PFSK-1 (cell line): Measurements from ENCODE around the gene SLC6A13. TPM values are rescaled to one million over a fixed set of nuclear protein-coding genes. Genes with fewer than 3 reads are reported as not detected.

Source experiments
- FOXP2 ChIP-seq: optimal IDR thresholded peaks from 2 replicates; pipeline ENCODE3; 2011; ENCODE audit warnings: borderline replicate concordance, control low read depth, inconsistent platforms; ENCODE audit not compliant: insufficient read depth; ENCODE audit errors: extremely low read length, extremely low read depth
- POLR2AphosphoS5 ChIP-seq: IDR thresholded peaks from 2 replicates; pipeline ENCODE4 v1.6.1; 2012; ENCODE audit warnings: low read depth, mild to moderate bottlenecking, control low read depth, low read length, moderate library complexity
- SIN3A ChIP-seq: IDR thresholded peaks from 2 replicates; pipeline ENCODE4 v1.6.1; 2012; ENCODE audit warnings: mild to moderate bottlenecking, low read length, moderate library complexity, borderline replicate concordance; ENCODE audit not compliant: insufficient read depth
- TAF1 ChIP-seq: IDR thresholded peaks from 2 replicates; pipeline ENCODE4 v1.6.1; 2012; ENCODE audit warnings: low read length, control low read depth, borderline replicate concordance; ENCODE audit not compliant: insufficient read depth
- polyA plus RNA-seq: library from polyadenylated mRNA; unstranded; fragments of >200 nt; gene quantifications from one replicate; pipeline ENCODE4 v1.2.1, GENCODE V29; 2012; ENCODE audit warnings: low read depth, missing spikeins; ENCODE audit not compliant: insufficient read length
- TF ChIP-seq, protein P1 (sequence below), 2 experiments: IDR thresholded peaks; 2 replicates each; pipeline versions ENCODE4 v1.6.1 to v1.8.0; 2011 to 2012; ENCODE audit warnings: low read depth in 2 of 2, low read length in 2 of 2, control low read depth in 1 of 2, inconsistent platforms in 1 of 2, mild to moderate bottlenecking in 1 of 2, moderate library complexity in 1 of 2; ENCODE audit not compliant: insufficient read depth in 1 of 2

Gene SLC6A13
- polyA plus RNA-seq, result not detected

DNA sequence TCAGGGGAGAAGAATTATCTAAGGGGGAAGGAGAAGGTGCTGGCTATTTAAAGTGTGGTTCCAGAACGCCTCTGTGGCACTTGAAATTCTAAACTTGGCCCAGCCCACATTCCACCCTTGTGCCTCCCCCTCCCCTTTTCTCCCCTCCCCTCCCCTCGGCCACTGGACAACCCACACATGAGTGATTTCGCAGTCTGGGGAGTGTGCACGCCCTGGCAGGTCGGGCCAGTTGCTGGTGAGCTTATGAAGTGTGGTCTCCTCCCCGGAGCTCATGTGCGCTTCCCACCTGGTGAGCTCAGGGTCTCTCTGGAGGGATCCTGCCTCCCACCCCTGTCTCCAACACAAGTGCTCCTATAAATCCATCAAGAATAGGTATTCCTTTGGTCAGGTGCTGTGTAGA, at the start of gene SLC6A13:
Gene SLC6A13, minus strand, starts transcription at position 20 of the 400 bp plus-strand sequence. CDS start 2,784 bp downstream, outside the sequence.
- TF ChIP-seq FOXP2, result no peak
- no peak for TF ChIP-seq SIN3A
- TF ChIP-seq POLR2AphosphoS5, result no peak
- no peak for TF ChIP-seq TAF1
- TF ChIP-seq, protein P1, sequence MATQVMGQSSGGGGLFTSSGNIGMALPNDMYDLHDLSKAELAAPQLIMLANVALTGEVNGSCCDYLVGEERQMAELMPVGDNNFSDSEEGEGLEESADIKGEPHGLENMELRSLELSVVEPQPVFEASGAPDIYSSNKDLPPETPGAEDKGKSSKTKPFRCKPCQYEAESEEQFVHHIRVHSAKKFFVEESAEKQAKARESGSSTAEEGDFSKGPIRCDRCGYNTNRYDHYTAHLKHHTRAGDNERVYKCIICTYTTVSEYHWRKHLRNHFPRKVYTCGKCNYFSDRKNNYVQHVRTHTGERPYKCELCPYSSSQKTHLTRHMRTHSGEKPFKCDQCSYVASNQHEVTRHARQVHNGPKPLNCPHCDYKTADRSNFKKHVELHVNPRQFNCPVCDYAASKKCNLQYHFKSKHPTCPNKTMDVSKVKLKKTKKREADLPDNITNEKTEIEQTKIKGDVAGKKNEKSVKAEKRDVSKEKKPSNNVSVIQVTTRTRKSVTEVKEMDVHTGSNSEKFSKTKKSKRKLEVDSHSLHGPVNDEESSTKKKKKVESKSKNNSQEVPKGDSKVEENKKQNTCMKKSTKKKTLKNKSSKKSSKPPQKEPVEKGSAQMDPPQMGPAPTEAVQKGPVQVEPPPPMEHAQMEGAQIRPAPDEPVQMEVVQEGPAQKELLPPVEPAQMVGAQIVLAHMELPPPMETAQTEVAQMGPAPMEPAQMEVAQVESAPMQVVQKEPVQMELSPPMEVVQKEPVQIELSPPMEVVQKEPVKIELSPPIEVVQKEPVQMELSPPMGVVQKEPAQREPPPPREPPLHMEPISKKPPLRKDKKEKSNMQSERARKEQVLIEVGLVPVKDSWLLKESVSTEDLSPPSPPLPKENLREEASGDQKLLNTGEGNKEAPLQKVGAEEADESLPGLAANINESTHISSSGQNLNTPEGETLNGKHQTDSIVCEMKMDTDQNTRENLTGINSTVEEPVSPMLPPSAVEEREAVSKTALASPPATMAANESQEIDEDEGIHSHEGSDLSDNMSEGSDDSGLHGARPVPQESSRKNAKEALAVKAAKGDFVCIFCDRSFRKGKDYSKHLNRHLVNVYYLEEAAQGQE (IDR thresholded peaks at IDR 0.05; ENCODE audit: insufficient read depth in 1 of 2, low read depth in 2 of 2, low read length in 2 of 2), result no peak

DNA sequence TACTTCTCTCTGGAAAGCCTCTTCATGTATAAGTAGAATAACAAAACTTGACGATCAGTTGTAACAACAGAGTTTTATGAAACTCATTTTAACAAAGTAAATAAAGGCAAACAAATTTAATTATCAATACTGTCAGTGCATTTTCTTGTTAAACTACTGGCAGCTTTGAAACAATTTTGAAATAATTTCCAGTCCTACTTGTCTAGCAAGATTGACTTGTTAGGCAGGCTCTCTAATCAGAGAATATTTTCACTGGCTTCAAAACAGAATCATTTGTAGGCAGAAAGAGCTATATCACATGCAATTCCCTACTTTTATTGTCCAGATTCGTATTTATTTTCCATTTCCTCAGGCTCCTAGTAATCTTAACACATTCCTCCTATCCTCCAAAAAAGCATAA, 45.9 kb upstream of the SLC6A13 start:
- TF ChIP-seq FOXP2, result no peak
- no peak for TF ChIP-seq SIN3A
- no peak for TF ChIP-seq POLR2AphosphoS5
- no peak for TF ChIP-seq TAF1
- TF ChIP-seq, protein P1 (IDR thresholded peaks at IDR 0.05; ENCODE audit: insufficient read depth in 1 of 2, low read depth in 2 of 2, low read length in 2 of 2), result no peak

DNA sequence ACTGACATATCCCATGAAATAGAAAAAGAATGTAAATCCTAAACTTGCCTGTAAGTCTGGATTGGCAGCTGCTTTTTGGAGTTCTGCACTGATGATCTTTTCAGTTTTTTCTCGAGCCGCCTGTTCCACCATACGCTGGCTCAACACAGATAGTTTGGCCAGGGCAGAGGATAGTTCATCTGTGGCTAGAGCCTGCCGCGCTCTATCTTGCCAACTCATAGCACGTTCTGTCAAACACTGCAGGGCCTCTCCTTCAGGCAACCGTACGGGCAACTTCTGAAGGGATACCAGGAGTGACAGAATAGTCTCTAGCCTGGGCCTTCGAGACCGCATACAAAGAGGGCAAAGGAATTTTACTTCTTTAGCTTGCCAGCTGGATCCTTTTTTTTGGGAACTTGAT, 44.8 kb upstream of the SLC6A13 start:
- no peak for TF ChIP-seq POLR2AphosphoS5
- TF ChIP-seq, protein P1 (IDR thresholded peaks at IDR 0.05; ENCODE audit: insufficient read depth in 1 of 2, low read depth in 2 of 2, low read length in 2 of 2), result no peak
- no peak for TF ChIP-seq FOXP2
- TF ChIP-seq SIN3A, result no peak
- TF ChIP-seq TAF1, result no peak

DNA sequence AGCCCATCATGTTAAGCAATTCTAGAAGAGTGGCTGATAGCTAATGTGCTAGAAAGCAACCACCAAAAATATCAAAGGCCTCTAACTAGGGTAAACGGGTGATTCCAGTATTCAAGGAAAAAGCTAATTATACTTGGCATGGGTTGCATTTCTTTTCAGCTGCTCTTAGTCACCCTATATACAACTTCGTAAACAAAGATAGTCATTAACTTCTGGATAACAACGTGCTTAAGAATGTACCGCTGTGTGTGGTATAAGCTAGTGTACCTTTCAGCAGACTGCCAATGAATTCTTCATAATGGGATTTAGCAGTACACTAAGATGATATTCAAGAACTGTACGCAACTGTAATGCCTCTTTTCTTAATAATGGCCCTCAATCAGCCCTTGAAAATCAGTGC, 42.2 kb upstream of the SLC6A13 start:
- TF ChIP-seq FOXP2 (no peak), TAF1 (no peak), SIN3A (no peak), POLR2AphosphoS5 (no peak)
- TF ChIP-seq, protein P1 (IDR thresholded peaks at IDR 0.05; ENCODE audit: insufficient read depth in 1 of 2, low read depth in 2 of 2, low read length in 2 of 2), result no peak

DNA sequence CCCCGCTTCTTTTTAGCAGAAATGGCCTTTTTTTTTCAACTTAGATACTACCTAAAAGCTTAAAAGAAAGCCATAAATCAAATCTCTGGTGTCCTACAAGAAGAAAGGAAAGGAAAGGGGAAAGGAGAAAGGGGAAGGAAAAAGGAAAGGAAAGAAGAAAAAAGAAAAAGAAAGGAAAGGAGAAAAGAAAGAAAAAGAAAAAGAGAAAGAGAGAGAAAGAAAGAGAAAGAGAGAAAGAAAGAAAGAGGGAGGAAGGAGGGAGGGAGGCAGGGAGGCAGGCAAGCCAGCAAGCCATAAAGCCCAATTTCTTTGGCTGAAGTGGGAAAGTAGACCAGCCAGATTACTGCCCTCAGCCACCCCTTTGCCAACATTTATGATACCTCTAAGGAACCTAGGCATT, 32.5 kb upstream of the SLC6A13 start:
- TF ChIP-seq POLR2AphosphoS5 (no peak), TAF1 (no peak), FOXP2 (no peak)
- TF ChIP-seq, protein P1 (IDR thresholded peaks at IDR 0.05; ENCODE audit: insufficient read depth in 1 of 2, low read depth in 2 of 2, low read length in 2 of 2), result no peak
